ENCODE results near the gene KIF3B. TPM values are rescaled to one million over a fixed set of nuclear protein-coding genes. Genes with fewer than 3 reads are reported as not detected.

Gene KIF3B
- total and polyA plus RNA-seq, 8 donors = 11.0 to 35.4 (median 25.7) TPM

GRCh38 chr20:32231245-32231644 lies 46.2 kb upstream of the KIF3B start:
- TF ChIP-seq CTCF (IDR thresholded peaks at IDR 0.05) = no peak
- H3K36me3 ChIP-seq = peaks cover 0 to 19% (median 0%) of the 10 kb centered on the region in 3 donors

GRCh38 chr20:32231847-32232246 lies 45.6 kb upstream of the KIF3B start:
- H3K9me3 ChIP-seq = no peaks in the 10 kb centered on the region
- WGBS, 2 donors = 91 to 93% methylated on average over 4 of the region's 4 CpGs
- peaks cover 19 to 29% (median 27%) of the 10 kb centered on the region in 3 donors for H3K4me1 ChIP-seq
- H3K4me3 ChIP-seq = no peak overlapping the region
- no peak for TF ChIP-seq CTCF (IDR thresholded peaks at IDR 0.05)
- no peak for ATAC-seq
- H3K27ac ChIP-seq = no peak overlapping the region
- no peak for DNase-seq
- peaks cover 0 to 19% (median 0%) of the 10 kb centered on the region in 3 donors for H3K36me3 ChIP-seq
- H3K27me3 ChIP-seq = no peaks in the 10 kb centered on the region
- intact Hi-C loops (cut with DNase I) = no loop called here
- no peak for FAIRE-seq

More at GRCh38 chr20:32231245-32231644, 46.2 kb upstream of the KIF3B start:
- H3K27ac ChIP-seq = no peak overlapping the region
- FAIRE-seq (no peak), ATAC-seq (no peak), DNase-seq (no peak)
- intact Hi-C loops (cut with DNase I) = no loop called here
- H3K27me3 ChIP-seq = no peaks in the 10 kb centered on the region
- WGBS, 2 donors = 97 to 100% methylated on average over 4 of the region's 4 CpGs
- no peak overlapping the region for H3K4me3 ChIP-seq
- peaks cover 19 to 29% (median 27%) of the 10 kb centered on the region in 3 donors for H3K4me1 ChIP-seq
- no peaks in the 10 kb centered on the region for H3K9me3 ChIP-seq

- no peak overlapping the region for H3K27ac ChIP-seq
- H3K4me3 ChIP-seq = no peak overlapping the region
- ATAC-seq (no peak), DNase-seq (no peak), FAIRE-seq (no peak)
- intact Hi-C loops (cut with DNase I) = no loop called here
- H3K36me3 ChIP-seq = peaks cover 0 to 19% (median 0%) of the 10 kb centered on the region in 3 donors
- no peaks in the 10 kb centered on the region for H3K27me3 ChIP-seq
- H3K9me3 ChIP-seq = no peaks in the 10 kb centered on the region
- TF ChIP-seq CTCF (IDR thresholded peaks at IDR 0.05) = no peak
- H3K4me1 ChIP-seq = peaks cover 14 to 25% (median 22%) of the 10 kb centered on the region in 3 donors
These were observed 45.0 kb upstream of the KIF3B start for GRCh38 chr20:32232326-32232886.

GRCh38 chr20:32233286-32233685 lies 44.2 kb upstream of the KIF3B start:
- H3K9me3 ChIP-seq = no peaks in the 10 kb centered on the region
- peaks cover 0 to 19% (median 0%) of the 10 kb centered on the region in 3 donors for H3K36me3 ChIP-seq
- intact Hi-C loops (cut with DNase I) = no loop called here
- FAIRE-seq (no peak), ATAC-seq (no peak), DNase-seq (no peak)
- no peak for TF ChIP-seq CTCF (IDR thresholded peaks at IDR 0.05)
- no peak overlapping the region for H3K27ac ChIP-seq
- no peaks in the 10 kb centered on the region for H3K27me3 ChIP-seq
- WGBS, 2 donors = 85 to 90% methylated on average over 9 of the region's 9 CpGs
- H3K4me1 ChIP-seq = peaks cover 9 to 16% (median 14%) of the 10 kb centered on the region in 3 donors
- H3K4me3 ChIP-seq = no peak overlapping the region

GRCh38 chr20:32234135-32234808 lies 43.2 kb upstream of the KIF3B start:
- intact Hi-C loops (cut with DNase I) = no loop called here
- DNase-seq (no peak), ATAC-seq (no peak), FAIRE-seq (no peak)
- H3K27ac ChIP-seq = no peak overlapping the region
- H3K9me3 ChIP-seq = no peaks in the 10 kb centered on the region
- 95 to 99% methylated on average over 13 of the region's 13 CpGs for WGBS, 2 donors
- peaks cover 0 to 19% (median 0%) of the 10 kb centered on the region in 3 donors for H3K36me3 ChIP-seq
- peaks cover 0 to 6% (median 5%) of the 10 kb centered on the region in 3 donors for H3K4me1 ChIP-seq
- TF ChIP-seq CTCF (IDR thresholded peaks at IDR 0.05) = no peak
- no peaks in the 10 kb centered on the region for H3K27me3 ChIP-seq
- no peak overlapping the region for H3K4me3 ChIP-seq

Data from pancreas (tissue), 10 donors.